A549 (cell line): ENCODE results near the gene SAP25. TPM values are rescaled to one million over a fixed set of nuclear protein-coding genes. Genes with fewer than 3 reads are reported as not detected.

Experiments
- ATAC-seq, 2 experiments: fragments of 200-7000 bp in 1 of 2; fragments of >200 bp in 1 of 2; cut with Nextera tagmentation in 1 of 2; cut with Tn5 transposase in 1 of 2; 3 replicates each; pipeline versions ENCODE4 v1.8.0 to v1.9.1; 2018 to 2020; ENCODE audit warnings: mild to moderate bottlenecking in 1 of 2, moderate library complexity in 1 of 2
- CTCF ChIA-PET: fragments of 300-600 bp; sonication (Branson Sonifier 250); formaldehyde crosslinking; extraction: SDS; loops from one replicate; lab custom pipeline; 2021; ENCODE audit warnings: antibody characterized with exemption, inconsistent platforms; lab: Yijun Ruan, JAX
- POLR2A ChIA-PET: fragments of 350-600 bp; formaldehyde crosslinking; extraction: SDS; loops from one replicate; lab custom pipeline; 2021; ENCODE audit warnings: antibody characterized with exemption, inconsistent platforms; lab: Yijun Ruan, JAX
- DNase-seq, 2 experiments: peaks; one replicate each; pipeline versions ENCODE4 v3.0.0 to v3.0.0-alpha.2; 2011 to 2016; ENCODE audit warnings: low read depth in 1 of 2, low spot score in 1 of 2
- FAIRE-seq: peaks from 2 replicates; lab custom pipeline; 2011; peaks lifted over from hg19 to GRCh38; lab: Jason Lieb, UNC
- H3K27ac ChIP-seq, 2 experiments: fragments of >200 bp; sonication (Bioruptor Twin); formaldehyde crosslinking; 3 replicates each; pipeline ENCODE4 v1.5.1; 2016 to 2017
- H3K4me1 ChIP-seq: fragments of >200 bp; sonication (Bioruptor Twin); formaldehyde crosslinking; 3 replicates; pipeline ENCODE4 v1.6.1; 2016
- H3K4me2 ChIP-seq: fragments of >200 bp; sonication (Bioruptor Twin); formaldehyde crosslinking; 3 replicates; pipeline ENCODE4 v1.6.1; 2016
- H3K4me3 ChIP-seq: fragments of >200 bp; sonication (Bioruptor Twin); formaldehyde crosslinking; 3 replicates; pipeline ENCODE4 v1.5.1; 2016
- H3K9me3 ChIP-seq: fragments of >200 bp; sonication (Bioruptor Twin); formaldehyde crosslinking; 3 replicates; pipeline ENCODE4 v1.6.1; 2016
- BHLHE40 ChIP-seq: IDR thresholded peaks from 2 replicates; pipeline ENCODE4 v1.6.1; 2012; ENCODE audit warnings: low read depth, low read length, inconsistent platforms
- CEBPB ChIP-seq, 2 experiments: fragments of >200 bp in 1 of 2; sonication (Bioruptor Twin) in 1 of 2; formaldehyde crosslinking in 1 of 2; IDR thresholded peaks; 2 replicates each; pipeline ENCODE4 v1.6.1; 2012 to 2016
- EHMT2 ChIP-seq: fragments of 200-600 bp; sonication (generic); IDR thresholded peaks from 2 replicates; pipeline ENCODE4 v1.6.1; 2016; ENCODE audit warnings: antibody characterized with exemption, low read depth, mild to moderate bottlenecking, moderate library complexity
- EP300 ChIP-seq, 2 experiments: fragments of >200 bp; sonication (Bioruptor Twin); formaldehyde crosslinking; IDR thresholded peaks; 2 replicates in 1 of 2; 3 replicates in 1 of 2; pipeline ENCODE4 v1.6.1; 2016 to 2017
- HDAC2 ChIP-seq: fragments of 200-600 bp; sonication (generic); IDR thresholded peaks from 2 replicates; pipeline ENCODE4 v1.6.1; 2016
- HEYL ChIP-seq: fragments of 250-450 bp; sonication (Bioruptor Pico); IDR thresholded peaks from 2 replicates; pipeline ENCODE4 v1.8.0; 2021; ENCODE audit warnings: mild to moderate bottlenecking, moderate library complexity
- JUN ChIP-seq, 2 experiments: fragments of >200 bp; sonication (Bioruptor Twin); formaldehyde crosslinking; IDR thresholded peaks; 2 replicates in 1 of 2; 3 replicates in 1 of 2; pipeline ENCODE4 v1.6.1; 2016 to 2017
- KDM1A ChIP-seq: fragments of 200-600 bp; sonication (generic); IDR thresholded peaks from 2 replicates; pipeline ENCODE4 v1.6.1; 2016; ENCODE audit warnings: low read depth, mild to moderate bottlenecking
- KDM5A ChIP-seq: fragments of 200-600 bp; sonication (generic); IDR thresholded peaks from 2 replicates; pipeline ENCODE4 v1.6.1; 2016; ENCODE audit warnings: antibody characterized with exemption, mild to moderate bottlenecking
- PHF8 ChIP-seq: fragments of 200-600 bp; sonication (generic); IDR thresholded peaks from 2 replicates; pipeline ENCODE4 v1.6.1; 2016; ENCODE audit warnings: low read depth, mild to moderate bottlenecking, antibody characterized with exemption, moderate library complexity, borderline replicate concordance
- POLR2A ChIP-seq: IDR thresholded peaks from 2 replicates; pipeline ENCODE4 v1.6.1; 2012; ENCODE audit warnings: mild to moderate bottlenecking, low read length
- RARB ChIP-seq: fragments of 250-450 bp; sonication (Bioruptor Pico); IDR thresholded peaks from 2 replicates; pipeline ENCODE4 v1.8.0; 2021; ENCODE audit warnings: mild to moderate bottlenecking, moderate library complexity
- RFX5 ChIP-seq: fragments of 450-650 bp; IDR thresholded peaks from 2 replicates; pipeline ENCODE4 v1.7.1; 2014; ENCODE audit warnings: antibody characterized with exemption, mild to moderate bottlenecking, moderate library complexity
- RNF2 ChIP-seq: fragments of 200-600 bp; sonication (generic); IDR thresholded peaks from 2 replicates; pipeline ENCODE4 v1.6.1; 2016; ENCODE audit warnings: low read depth, mild to moderate bottlenecking, antibody characterized with exemption, moderate library complexity, borderline replicate concordance
- TP53 ChIP-seq: fragments of 250-450 bp; sonication (Bioruptor Pico); IDR thresholded peaks from 2 replicates; pipeline ENCODE4 v1.5.0; 2021; ENCODE audit warnings: mild to moderate bottlenecking, moderate library complexity
- ZFP36 ChIP-seq: fragments of 450-650 bp; IDR thresholded peaks from 2 replicates; pipeline ENCODE4 v1.6.1; 2014; ENCODE audit warnings: borderline replicate concordance; ENCODE audit not compliant: partially characterized antibody
- WGBS: methylation state at CpG from one replicate; pipeline ENCODE4 v1.1.6; 2017; ENCODE audit errors: missing lambda C conversion rate; 5-methylcytosine and 5-hydroxymethylcytosine counted together
- polyA plus RNA-seq, 4 experiments: library from polyadenylated mRNA; depleted of rRNA in 3 of 4; stranded (reverse); fragments of >200 nt; fragmentation: RNase III in 1 of 4; extraction: RNeasy Plus Mini Kit Qiagen cat#74134 plus additional on column Dnase treatment in 1 of 4; gene quantifications; 2 replicates in 3 of 4; 3 replicates in 1 of 4; pipeline ENCODE4 v1.2.3, GENCODE V29; 2011 to 2017
- TF ChIP-seq, protein P1 (sequence below): fragments of 450-650 bp; IDR thresholded peaks from 2 replicates; pipeline ENCODE4 v1.6.1; 2014; ENCODE audit warnings: antibody characterized with exemption
- TF ChIP-seq, protein P2 (sequence below): fragments of 250-450 bp; sonication (Bioruptor Pico); IDR thresholded peaks from 2 replicates; pipeline ENCODE4 v1.5.0; 2020; ENCODE audit warnings: low read depth, mild to moderate bottlenecking, moderate library complexity
- TF ChIP-seq, protein P3 (sequence below): fragments of 200-600 bp; sonication (generic); IDR thresholded peaks from 2 replicates; pipeline ENCODE4 v1.6.1; 2016; ENCODE audit warnings: antibody characterized with exemption, mild to moderate bottlenecking, moderate library complexity
- TF ChIP-seq, protein P4 (sequence below): IDR thresholded peaks from 2 replicates; pipeline ENCODE4 v1.6.1; 2012
- TF ChIP-seq, protein P5 (sequence below): fragments of >200 bp; sonication (Bioruptor Twin); formaldehyde crosslinking; IDR thresholded peaks from 2 replicates; pipeline ENCODE4 v1.6.1; 2016
- TF ChIP-seq, protein P6 (sequence below): IDR thresholded peaks from 2 replicates; pipeline ENCODE4 v1.6.1; 2012; ENCODE audit warnings: low read depth, borderline replicate concordance

Gene SAP25
- polyA plus RNA-seq, 2 of the 4 experiments (the other 2 are of a cell fraction), result 0.37 TPM; not detected in 1

DNA sequence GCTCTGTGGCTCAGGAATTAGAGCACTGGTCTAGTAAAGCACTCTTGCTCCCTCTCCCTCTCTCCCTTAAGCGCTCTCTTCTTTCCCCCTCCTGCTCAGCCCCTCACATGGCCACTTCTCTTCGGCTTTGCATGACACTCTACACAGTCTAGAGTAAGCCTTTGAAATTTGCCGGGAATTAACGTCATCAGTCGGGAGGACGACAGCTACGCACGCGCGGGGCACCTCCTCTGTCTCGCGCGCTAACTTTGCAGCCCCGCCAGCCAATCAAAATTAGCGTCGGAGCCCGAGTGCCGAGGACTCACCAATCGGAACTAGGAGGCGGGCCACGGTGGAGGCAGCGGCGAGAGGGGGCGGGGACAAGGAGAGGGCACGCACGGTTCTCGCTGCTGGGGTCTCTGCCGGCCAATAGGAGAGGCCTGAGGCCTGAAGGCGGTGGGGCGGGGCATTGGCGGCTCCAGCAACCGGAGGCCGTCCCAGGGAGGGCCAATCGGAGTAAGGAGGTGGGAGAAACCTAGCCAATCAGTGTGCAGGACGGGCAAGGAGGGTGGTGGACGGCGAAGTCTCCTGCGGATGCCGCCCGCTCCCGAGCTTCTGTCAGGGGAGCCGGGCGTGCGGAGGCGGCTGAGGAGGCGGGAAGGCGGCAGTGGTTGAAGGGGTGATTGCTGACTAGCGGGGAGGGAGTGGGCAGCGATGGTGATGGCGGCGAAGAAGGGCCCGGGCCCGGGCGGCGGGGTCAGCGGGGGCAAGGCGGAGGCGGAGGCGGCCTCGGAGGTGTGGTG lies 34.9 kb downstream of the SAP25 start, which contains the start of gene AGFG2:
Gene AGFG2 (plus strand): TSS at position 550 of the 782 bp plus-strand sequence. CDS start 144 bp downstream, at position 694.
- Histone ChIP-seq H3K27ac (peak within 1 kb of the TSS; percentile 71 to 88), H3K4me1 (peaks cover 38% of the 10 kb centered on the region), H3K4me3 (peak within 1 kb of the TSS; percentile 68), H3K9me3 (no peaks in the 10 kb centered on the region), H3K4me2 (peak within 1 kb of the TSS; percentile 100)
- TF ChIP-seq, protein P1, sequence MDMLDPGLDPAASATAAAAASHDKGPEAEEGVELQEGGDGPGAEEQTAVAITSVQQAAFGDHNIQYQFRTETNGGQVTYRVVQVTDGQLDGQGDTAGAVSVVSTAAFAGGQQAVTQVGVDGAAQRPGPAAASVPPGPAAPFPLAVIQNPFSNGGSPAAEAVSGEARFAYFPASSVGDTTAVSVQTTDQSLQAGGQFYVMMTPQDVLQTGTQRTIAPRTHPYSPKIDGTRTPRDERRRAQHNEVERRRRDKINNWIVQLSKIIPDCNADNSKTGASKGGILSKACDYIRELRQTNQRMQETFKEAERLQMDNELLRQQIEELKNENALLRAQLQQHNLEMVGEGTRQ, result peak; percentile 51; the same call in 1 of the 2 replicates
- TF ChIP-seq POLR2A (peak; percentile 62), CEBPB (IDR thresholded peaks at IDR 0.05) (no peak), HDAC2 (no peak), TP53 (CRISPR knock-in tag) (no peak), RFX5 (peak; percentile 84), RARB (CRISPR knock-in tag) (no peak), EHMT2 (no peak), JUN (IDR thresholded peaks at IDR 0.05) (peak; percentile 16 to 56; a peak in 2 of 5 replicates), KDM5A (peak; percentile 41; the same call in 1 of the 2 replicates), EP300 (IDR thresholded peaks at IDR 0.05) (no peak), PHF8 (peak; percentile 28; the same call in 1 of the 2 replicates), ZFP36 (no peak), BHLHE40 (peak; percentile 79), KDM1A (no peak), HEYL (CRISPR knock-in tag) (no peak), RNF2 (no peak)
- TF ChIP-seq, protein P2, sequence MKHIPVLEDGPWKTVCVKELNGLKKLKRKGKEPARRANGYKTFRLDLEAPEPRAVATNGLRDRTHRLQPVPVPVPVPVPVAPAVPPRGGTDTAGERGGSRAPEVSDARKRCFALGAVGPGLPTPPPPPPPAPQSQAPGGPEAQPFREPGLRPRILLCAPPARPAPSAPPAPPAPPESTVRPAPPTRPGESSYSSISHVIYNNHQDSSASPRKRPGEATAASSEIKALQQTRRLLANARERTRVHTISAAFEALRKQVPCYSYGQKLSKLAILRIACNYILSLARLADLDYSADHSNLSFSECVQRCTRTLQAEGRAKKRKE (CRISPR knock-in tag), result no peak
- TF ChIP-seq, protein P3, sequence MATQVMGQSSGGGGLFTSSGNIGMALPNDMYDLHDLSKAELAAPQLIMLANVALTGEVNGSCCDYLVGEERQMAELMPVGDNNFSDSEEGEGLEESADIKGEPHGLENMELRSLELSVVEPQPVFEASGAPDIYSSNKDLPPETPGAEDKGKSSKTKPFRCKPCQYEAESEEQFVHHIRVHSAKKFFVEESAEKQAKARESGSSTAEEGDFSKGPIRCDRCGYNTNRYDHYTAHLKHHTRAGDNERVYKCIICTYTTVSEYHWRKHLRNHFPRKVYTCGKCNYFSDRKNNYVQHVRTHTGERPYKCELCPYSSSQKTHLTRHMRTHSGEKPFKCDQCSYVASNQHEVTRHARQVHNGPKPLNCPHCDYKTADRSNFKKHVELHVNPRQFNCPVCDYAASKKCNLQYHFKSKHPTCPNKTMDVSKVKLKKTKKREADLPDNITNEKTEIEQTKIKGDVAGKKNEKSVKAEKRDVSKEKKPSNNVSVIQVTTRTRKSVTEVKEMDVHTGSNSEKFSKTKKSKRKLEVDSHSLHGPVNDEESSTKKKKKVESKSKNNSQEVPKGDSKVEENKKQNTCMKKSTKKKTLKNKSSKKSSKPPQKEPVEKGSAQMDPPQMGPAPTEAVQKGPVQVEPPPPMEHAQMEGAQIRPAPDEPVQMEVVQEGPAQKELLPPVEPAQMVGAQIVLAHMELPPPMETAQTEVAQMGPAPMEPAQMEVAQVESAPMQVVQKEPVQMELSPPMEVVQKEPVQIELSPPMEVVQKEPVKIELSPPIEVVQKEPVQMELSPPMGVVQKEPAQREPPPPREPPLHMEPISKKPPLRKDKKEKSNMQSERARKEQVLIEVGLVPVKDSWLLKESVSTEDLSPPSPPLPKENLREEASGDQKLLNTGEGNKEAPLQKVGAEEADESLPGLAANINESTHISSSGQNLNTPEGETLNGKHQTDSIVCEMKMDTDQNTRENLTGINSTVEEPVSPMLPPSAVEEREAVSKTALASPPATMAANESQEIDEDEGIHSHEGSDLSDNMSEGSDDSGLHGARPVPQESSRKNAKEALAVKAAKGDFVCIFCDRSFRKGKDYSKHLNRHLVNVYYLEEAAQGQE, result no peak
- TF ChIP-seq, protein P4, sequence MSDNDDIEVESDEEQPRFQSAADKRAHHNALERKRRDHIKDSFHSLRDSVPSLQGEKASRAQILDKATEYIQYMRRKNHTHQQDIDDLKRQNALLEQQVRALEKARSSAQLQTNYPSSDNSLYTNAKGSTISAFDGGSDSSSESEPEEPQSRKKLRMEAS, result peak; percentile 84
- TF ChIP-seq, protein P5, sequence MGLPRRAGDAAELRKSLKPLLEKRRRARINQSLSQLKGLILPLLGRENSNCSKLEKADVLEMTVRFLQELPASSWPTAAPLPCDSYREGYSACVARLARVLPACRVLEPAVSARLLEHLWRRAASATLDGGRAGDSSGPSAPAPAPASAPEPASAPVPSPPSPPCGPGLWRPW, result no peak
- TF ChIP-seq, protein P6, sequence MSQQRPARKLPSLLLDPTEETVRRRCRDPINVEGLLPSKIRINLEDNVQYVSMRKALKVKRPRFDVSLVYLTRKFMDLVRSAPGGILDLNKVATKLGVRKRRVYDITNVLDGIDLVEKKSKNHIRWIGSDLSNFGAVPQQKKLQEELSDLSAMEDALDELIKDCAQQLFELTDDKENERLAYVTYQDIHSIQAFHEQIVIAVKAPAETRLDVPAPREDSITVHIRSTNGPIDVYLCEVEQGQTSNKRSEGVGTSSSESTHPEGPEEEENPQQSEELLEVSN, result peak; percentile 93
- peak; percentile 97 to 99 for ATAC-seq
- POLR2A ChIA-PET, result interaction anchor here (0.6 to 2.2 kb wide), 6 partner anchors 19 to 110 kb away, joined by 3 to 13 read pairs (median 4); partner anchors contain the start of genes FBXO24, LRCH4, NYAP1 and TSC22D4
- CTCF ChIA-PET, result interaction anchor here (0.6 to 19.2 kb wide), 5 partner anchors 21 to 768 kb away, joined by 3 to 316 read pairs (median 4); partner anchors contain the start of gene NYAP1
- WGBS, result 4% methylated on average over 49 of the region's 60 CpGs
- peak; percentile 99 to 100 for DNase-seq
- FAIRE-seq, result no peak
